SK-N-SH treated with all-trans-retinoic acid at 6 μM for 48 hours (cell line): ENCODE measurements around the gene C13orf46.
A peak's percentile ranks its signal among the peaks of the same experiment; 100 is the strongest.

ENCODE experiments used
- ATAC-seq: fragments of 200-7000 bp; cut with Tn5 transposase; 3 replicates; pipeline ENCODE4 v1.9.1; 2020; ENCODE audit warnings: mild to moderate bottlenecking, moderate library complexity
- ARNTL ChIP-seq: fragments of 450-650 bp; formaldehyde crosslinking; IDR thresholded peaks from 2 replicates; pipeline ENCODE4 v1.5.0; 2020; ENCODE audit warnings: low read depth, mild to moderate bottlenecking, moderate library complexity, borderline replicate concordance
- BACH2 ChIP-seq: fragments of 250-450 bp; sonication (Bioruptor Pico); IDR thresholded peaks from 2 replicates; pipeline ENCODE4 v1.9.0; 2021; ENCODE audit warnings: mild to moderate bottlenecking, borderline replicate concordance
- CSDC2 ChIP-seq: fragments of 250-450 bp; sonication (Bioruptor Pico); IDR thresholded peaks from 2 replicates; pipeline ENCODE4 v1.5.0; 2020; ENCODE audit warnings: mild to moderate bottlenecking, moderate library complexity
- ESRRG ChIP-seq: fragments of 250-450 bp; sonication (Bioruptor Pico); IDR thresholded peaks from 2 replicates; pipeline ENCODE4 v1.6.1; 2021; ENCODE audit warnings: mild to moderate bottlenecking
- GLIS3 ChIP-seq: fragments of 250-450 bp; sonication (Bioruptor Pico); IDR thresholded peaks from 2 replicates; pipeline ENCODE4 v1.5.0; 2020; ENCODE audit warnings: mild to moderate bottlenecking, moderate library complexity
- ISL1 ChIP-seq: fragments of 250-450 bp; sonication (Bioruptor Pico); IDR thresholded peaks from 2 replicates; pipeline ENCODE4 v2.1.2; 2022; ENCODE audit warnings: mild to moderate bottlenecking, moderate library complexity
- OSR1 ChIP-seq: fragments of 250-450 bp; sonication (Bioruptor Pico); IDR thresholded peaks from 2 replicates; pipeline ENCODE4 v1.8.0; 2022; ENCODE audit warnings: moderate library complexity, mild to moderate bottlenecking, inconsistent platforms
- PATZ1 ChIP-seq: fragments of 250-450 bp; sonication (Bioruptor Pico); IDR thresholded peaks from 2 replicates; pipeline ENCODE4 v1.8.0; 2020; ENCODE audit warnings: mild to moderate bottlenecking, moderate library complexity, borderline replicate concordance
- RARB ChIP-seq: fragments of 250-450 bp; sonication (Bioruptor Pico); IDR thresholded peaks from 2 replicates; pipeline ENCODE4 v1.8.0; 2021; ENCODE audit warnings: mild to moderate bottlenecking, moderate library complexity
- SNAI2 ChIP-seq: fragments of 250-450 bp; sonication (Bioruptor Pico); IDR thresholded peaks from 2 replicates; pipeline ENCODE4 v1.5.0; 2020; ENCODE audit warnings: mild to moderate bottlenecking, moderate library complexity
- TCF4 ChIP-seq: fragments of 250-450 bp; sonication (Bioruptor Pico); IDR thresholded peaks from 2 replicates; pipeline ENCODE4 v1.8.0; 2021; ENCODE audit warnings: mild to moderate bottlenecking, moderate library complexity, borderline replicate concordance
- TOX ChIP-seq: fragments of 250-450 bp; sonication (Bioruptor Pico); IDR thresholded peaks from 2 replicates; pipeline ENCODE4 v1.8.0; 2021; ENCODE audit warnings: mild to moderate bottlenecking, moderate library complexity, borderline replicate concordance
- TSHZ2 ChIP-seq: fragments of 250-450 bp; sonication (Bioruptor Pico); IDR thresholded peaks from 2 replicates; pipeline ENCODE4 v1.5.0; 2020; ENCODE audit warnings: mild to moderate bottlenecking, moderate library complexity
- ZC3H10 ChIP-seq: fragments of 250-450 bp; sonication (Bioruptor Pico); IDR thresholded peaks from 2 replicates; pipeline ENCODE4 v1.5.1; 2021; ENCODE audit warnings: mild to moderate bottlenecking, moderate library complexity
- ZFP3 ChIP-seq: fragments of 250-450 bp; sonication (Bioruptor Pico); IDR thresholded peaks from 2 replicates; pipeline ENCODE4 v1.5.0; 2020; ENCODE audit warnings: mild to moderate bottlenecking, moderate library complexity
- ZFP30 ChIP-seq: fragments of 450-650 bp; formaldehyde crosslinking; IDR thresholded peaks from 2 replicates; pipeline ENCODE4 v1.5.0; 2022; ENCODE audit warnings: mild to moderate bottlenecking, moderate library complexity
- ZNF565 ChIP-seq: fragments of 450-650 bp; formaldehyde crosslinking; conservative IDR thresholded peaks from 2 replicates; pipeline ENCODE4 v1.5.0; 2020; ENCODE audit warnings: low read depth, mild to moderate bottlenecking, moderate library complexity
- ZNF70 ChIP-seq: fragments of 450-650 bp; formaldehyde crosslinking; IDR thresholded peaks from 2 replicates; pipeline ENCODE4 v1.5.0; 2020; ENCODE audit warnings: mild to moderate bottlenecking, moderate library complexity
- ZNF8 ChIP-seq: fragments of 450-650 bp; formaldehyde crosslinking; IDR thresholded peaks from 2 replicates; pipeline ENCODE4 v1.5.0; 2020; ENCODE audit warnings: mild to moderate bottlenecking, moderate library complexity
- TF ChIP-seq, protein P1 (sequence below): fragments of 250-450 bp; sonication (Bioruptor Pico); IDR thresholded peaks from 2 replicates; pipeline ENCODE4 v1.5.1; 2020; ENCODE audit warnings: low read depth, mild to moderate bottlenecking, moderate library complexity

The C13orf46 gene

GRCh38 chr13:113951246-113951999 is 22.5 kb downstream of the C13orf46 start:
- no peak for TF ChIP-seq ISL1 (CRISPR knock-in tag)
- no peak for TF ChIP-seq PATZ1
- no peak for TF ChIP-seq ZFP3 (CRISPR knock-in tag)
- no peak for TF ChIP-seq SNAI2 (CRISPR knock-in tag)
- no peak for TF ChIP-seq ZFP30 (CRISPR knock-in tag)
- no peak for TF ChIP-seq TSHZ2 (CRISPR knock-in tag)
- no peak for TF ChIP-seq ZC3H10 (CRISPR knock-in tag)
- no peak for TF ChIP-seq GLIS3 (CRISPR knock-in tag)
- TF ChIP-seq TCF4 = no peak
- TF ChIP-seq OSR1 (CRISPR knock-in tag) = no peak
- TF ChIP-seq ZNF70 (CRISPR knock-in tag) = no peak
- no peak for TF ChIP-seq ZNF8 (CRISPR knock-in tag)
- no peak for TF ChIP-seq CSDC2
- no peak for TF ChIP-seq BACH2 (CRISPR knock-in tag)
- TF ChIP-seq, protein P1, sequence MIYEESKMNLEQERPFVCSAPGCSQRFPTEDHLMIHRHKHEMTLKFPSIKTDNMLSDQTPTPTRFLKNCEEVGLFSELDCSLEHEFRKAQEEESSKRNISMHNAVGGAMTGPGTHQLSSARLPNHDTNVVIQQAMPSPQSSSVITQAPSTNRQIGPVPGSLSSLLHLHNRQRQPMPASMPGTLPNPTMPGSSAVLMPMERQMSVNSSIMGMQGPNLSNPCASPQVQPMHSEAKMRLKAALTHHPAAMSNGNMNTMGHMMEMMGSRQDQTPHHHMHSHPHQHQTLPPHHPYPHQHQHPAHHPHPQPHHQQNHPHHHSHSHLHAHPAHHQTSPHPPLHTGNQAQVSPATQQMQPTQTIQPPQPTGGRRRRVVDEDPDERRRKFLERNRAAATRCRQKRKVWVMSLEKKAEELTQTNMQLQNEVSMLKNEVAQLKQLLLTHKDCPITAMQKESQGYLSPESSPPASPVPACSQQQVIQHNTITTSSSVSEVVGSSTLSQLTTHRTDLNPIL (CRISPR knock-in tag) = no peak
- TF ChIP-seq, all 23 proteins: peak for 0
- peak; percentile 15; the same call in 1 of the 3 replicates for ATAC-seq

GRCh38 chr13:113950451-113951245 is 23.2 kb downstream of the C13orf46 start:
- no peak for ATAC-seq
- TF ChIP-seq BACH2 (CRISPR knock-in tag) = no peak
- TF ChIP-seq CSDC2 = no peak
- TF ChIP-seq ZNF565 = no peak
- no peak for TF ChIP-seq ARNTL (CRISPR knock-in tag)
- no peak for TF ChIP-seq ESRRG (CRISPR knock-in tag)
- no peak for TF ChIP-seq TCF4
- TF ChIP-seq TOX = no peak

- TF ChIP-seq ZNF565 = no peak
- TF ChIP-seq ZNF70 (CRISPR knock-in tag) = no peak
- no peak for TF ChIP-seq RARB (CRISPR knock-in tag)
- TF ChIP-seq ZFP30 (CRISPR knock-in tag) = no peak
- no peak for TF ChIP-seq ARNTL (CRISPR knock-in tag)
- no peak for TF ChIP-seq ISL1 (CRISPR knock-in tag)
- TF ChIP-seq TSHZ2 (CRISPR knock-in tag) = no peak
- TF ChIP-seq ZNF8 (CRISPR knock-in tag) = no peak
- ATAC-seq = no peak
These were observed 24.3 kb downstream of the C13orf46 start for GRCh38 chr13:113949546-113949945.
